A549 (cell line): ENCODE results near the gene ATXN7L1. TPM values are rescaled to one million over a fixed set of nuclear protein-coding genes. Genes with fewer than 3 reads are reported as not detected.

ENCODE experiments used
- ATAC-seq, 2 experiments: fragments of 200-7000 bp in 1 of 2; fragments of >200 bp in 1 of 2; cut with Nextera tagmentation in 1 of 2; cut with Tn5 transposase in 1 of 2; 3 replicates each; pipeline versions ENCODE4 v1.8.0 to v1.9.1; 2018 to 2020; ENCODE audit warnings: mild to moderate bottlenecking in 1 of 2, moderate library complexity in 1 of 2
- CTCF ChIA-PET: fragments of 300-600 bp; sonication (Branson Sonifier 250); formaldehyde crosslinking; extraction: SDS; loops from one replicate; lab custom pipeline; 2021; ENCODE audit warnings: antibody characterized with exemption, inconsistent platforms; lab: Yijun Ruan, JAX
- POLR2A ChIA-PET: fragments of 350-600 bp; formaldehyde crosslinking; extraction: SDS; loops from one replicate; lab custom pipeline; 2021; ENCODE audit warnings: antibody characterized with exemption, inconsistent platforms; lab: Yijun Ruan, JAX
- DNase-seq, 2 experiments: peaks; one replicate each; pipeline versions ENCODE4 v3.0.0 to v3.0.0-alpha.2; 2011 to 2016; ENCODE audit warnings: low read depth in 1 of 2, low spot score in 1 of 2
- FAIRE-seq: peaks from 2 replicates; lab custom pipeline; 2011; peaks lifted over from hg19 to GRCh38; lab: Jason Lieb, UNC
- H3K27ac ChIP-seq, 2 experiments: fragments of >200 bp; sonication (Bioruptor Twin); formaldehyde crosslinking; 3 replicates each; pipeline ENCODE4 v1.5.1; 2016 to 2017
- H3K4me1 ChIP-seq: fragments of >200 bp; sonication (Bioruptor Twin); formaldehyde crosslinking; 3 replicates; pipeline ENCODE4 v1.6.1; 2016
- H3K4me2 ChIP-seq: fragments of >200 bp; sonication (Bioruptor Twin); formaldehyde crosslinking; 3 replicates; pipeline ENCODE4 v1.6.1; 2016
- H3K4me3 ChIP-seq: fragments of >200 bp; sonication (Bioruptor Twin); formaldehyde crosslinking; 3 replicates; pipeline ENCODE4 v1.5.1; 2016
- H3K9me3 ChIP-seq: fragments of >200 bp; sonication (Bioruptor Twin); formaldehyde crosslinking; 3 replicates; pipeline ENCODE4 v1.6.1; 2016
- CBX8 ChIP-seq: fragments of 200-600 bp; sonication (generic); IDR thresholded peaks from 2 replicates; pipeline ENCODE4 v1.6.1; 2016
- CEBPB ChIP-seq, 2 experiments: fragments of >200 bp in 1 of 2; sonication (Bioruptor Twin) in 1 of 2; formaldehyde crosslinking in 1 of 2; IDR thresholded peaks; 2 replicates each; pipeline ENCODE4 v1.6.1; 2012 to 2016
- CHD4 ChIP-seq: fragments of 200-600 bp; sonication (generic); IDR thresholded peaks from 2 replicates; pipeline ENCODE4 v1.6.1; 2016; ENCODE audit warnings: antibody characterized with exemption, mild to moderate bottlenecking, borderline replicate concordance
- FOSL2 ChIP-seq, 2 experiments: fragments of 450-650 bp in 1 of 2; fragments of >200 bp in 1 of 2; sonication (Bioruptor Twin) in 1 of 2; formaldehyde crosslinking; IDR thresholded peaks; 2 replicates each; pipeline versions ENCODE4 v1.5.0 to v1.6.1; 2016 to 2020; ENCODE audit warnings: mild to moderate bottlenecking in 1 of 2, moderate library complexity in 1 of 2
- FOXS1 ChIP-seq: fragments of 250-450 bp; sonication (Bioruptor Pico); IDR thresholded peaks from 2 replicates; pipeline ENCODE4 v1.5.0; 2020; ENCODE audit warnings: mild to moderate bottlenecking, moderate library complexity
- GATA3 ChIP-seq: IDR thresholded peaks from 2 replicates; pipeline ENCODE4 v1.6.1; 2012; ENCODE audit warnings: borderline replicate concordance
- JUN ChIP-seq, 2 experiments: fragments of >200 bp; sonication (Bioruptor Twin); formaldehyde crosslinking; IDR thresholded peaks; 2 replicates in 1 of 2; 3 replicates in 1 of 2; pipeline ENCODE4 v1.6.1; 2016 to 2017
- MAFK ChIP-seq: fragments of 450-650 bp; IDR thresholded peaks from 2 replicates; pipeline ENCODE4 v1.6.1; 2014; ENCODE audit not compliant: partially characterized antibody
- MAX ChIP-seq: IDR thresholded peaks from 2 replicates; pipeline ENCODE4 v1.6.1; 2012
- NFE2L2 ChIP-seq: fragments of 150-350 bp; conservative IDR thresholded peaks from 2 replicates; pipeline ENCODE4 v1.6.1; 2014; ENCODE audit warnings: low read length
- RAD21 ChIP-seq, 2 experiments: fragments of >200 bp in 1 of 2; sonication (Bioruptor Twin) in 1 of 2; formaldehyde crosslinking in 1 of 2; IDR thresholded peaks in 1 of 2; conservative IDR thresholded peaks in 1 of 2; 2 replicates in 1 of 2; 3 replicates in 1 of 2; pipeline ENCODE4 v1.6.1; 2012 to 2018; ENCODE audit warnings: inconsistent platforms in 1 of 2
- RCOR1 ChIP-seq: fragments of 150-350 bp; IDR thresholded peaks from 2 replicates; pipeline ENCODE4 v1.6.1; 2014; ENCODE audit warnings: antibody characterized with exemption, low read length, low read depth
- RNF2 ChIP-seq: fragments of 200-600 bp; sonication (generic); IDR thresholded peaks from 2 replicates; pipeline ENCODE4 v1.6.1; 2016; ENCODE audit warnings: low read depth, mild to moderate bottlenecking, antibody characterized with exemption, moderate library complexity, borderline replicate concordance
- SREBF2 ChIP-seq: fragments of 450-650 bp; IDR thresholded peaks from 2 replicates; pipeline ENCODE4 v1.6.1; 2014; ENCODE audit warnings: mild to moderate bottlenecking, moderate library complexity
- USF2 ChIP-seq: fragments of 450-650 bp; IDR thresholded peaks from 2 replicates; pipeline ENCODE4 v1.6.1; 2014; ENCODE audit warnings: antibody characterized with exemption
- ZFP36 ChIP-seq: fragments of 450-650 bp; IDR thresholded peaks from 2 replicates; pipeline ENCODE4 v1.6.1; 2014; ENCODE audit warnings: borderline replicate concordance; ENCODE audit not compliant: partially characterized antibody
- ZNF302 ChIP-seq: fragments of 250-450 bp; sonication (Bioruptor Pico); IDR thresholded peaks from 2 replicates; pipeline ENCODE4 v1.9.0; 2021; ENCODE audit warnings: inconsistent platforms, mild to moderate bottlenecking, moderate library complexity
- ZSCAN20 ChIP-seq: fragments of 250-450 bp; sonication (Bioruptor Pico); IDR thresholded peaks from 2 replicates; pipeline ENCODE4 v1.8.0; 2022; ENCODE audit warnings: mild to moderate bottlenecking, moderate library complexity
- WGBS: methylation state at CpG from one replicate; pipeline ENCODE4 v1.1.6; 2017; ENCODE audit errors: missing lambda C conversion rate; 5-methylcytosine and 5-hydroxymethylcytosine counted together
- polyA plus RNA-seq, 4 experiments: library from polyadenylated mRNA; depleted of rRNA in 3 of 4; stranded (reverse); fragments of >200 nt; fragmentation: RNase III in 1 of 4; extraction: RNeasy Plus Mini Kit Qiagen cat#74134 plus additional on column Dnase treatment in 1 of 4; gene quantifications; 2 replicates in 3 of 4; 3 replicates in 1 of 4; pipeline ENCODE4 v1.2.3, GENCODE V29; 2011 to 2017

Gene ATXN7L1
- polyA plus RNA-seq, 2 of the 4 experiments (the other 2 are of a cell fraction) = 4.5 to 5.7 TPM

- Histone ChIP-seq H3K9me3 (no peaks in the 10 kb centered on the region), H3K4me2 (no peak overlapping the region), H3K4me1 (peaks cover 43% of the 10 kb centered on the region), H3K27ac (no peak overlapping the region), H3K4me3 (no peak overlapping the region)
- POLR2A ChIA-PET = no interaction called here
- no peak for TF ChIP-seq RCOR1
- no peak for TF ChIP-seq CHD4
- no peak for TF ChIP-seq MAX
- TF ChIP-seq CBX8 = no peak
- TF ChIP-seq RAD21 (conservative IDR thresholded peaks at IDR 0.05 in 1 of 2, IDR thresholded peaks at IDR 0.05 in 1 of 2) = no peak
- TF ChIP-seq ZNF302 = no peak
- TF ChIP-seq JUN (IDR thresholded peaks at IDR 0.05) = no peak
- TF ChIP-seq USF2 = no peak
- no peak for TF ChIP-seq SREBF2
- no peak for TF ChIP-seq CEBPB (IDR thresholded peaks at IDR 0.05)
- WGBS = 94% methylated on average over 2 of the region's 2 CpGs
- CTCF ChIA-PET = interaction anchor here (1.1 to 13.7 kb wide), 19 partner anchors 8 to 504 kb away, joined by 3 to 127 read pairs (median 8); no protein-coding TSS in a partner anchor
- ATAC-seq (no peak), DNase-seq (no peak), FAIRE-seq (no peak)
Measured at GRCh38 chr7:105651798-105652197, 224.6 kb downstream of the ATXN7L1 start.

- peak overlapping the region; percentile 78 for H3K4me2 ChIP-seq
- DNase-seq (no peak), ATAC-seq (no peak), FAIRE-seq (no peak)
- no peak overlapping the region for H3K4me3 ChIP-seq
- ChIA-PET POLR2A (no interaction called here), CTCF (interaction anchor here (0.8 to 13.7 kb wide), 6 partner anchors 12 to 503 kb away, joined by 3 to 127 read pairs (median 4); no protein-coding TSS in a partner anchor)
- H3K4me1 ChIP-seq = peaks cover 43% of the 10 kb centered on the region
- TF ChIP-seq NFE2L2 (no peak), ZSCAN20 (no peak), RNF2 (no peak), ZFP36 (no peak), RCOR1 (no peak), FOXS1 (CRISPR knock-in tag) (no peak)
- H3K27ac ChIP-seq = peak overlapping the region; percentile 84 to 85
- 97% methylated on average over 2 of the region's 2 CpGs for WGBS
- no peaks in the 10 kb centered on the region for H3K9me3 ChIP-seq
Measured at GRCh38 chr7:105650382-105650970, 225.9 kb downstream of the ATXN7L1 start.

- CTCF ChIA-PET = interaction anchor here (0.8 to 13.7 kb wide), 7 partner anchors 11 to 504 kb away, joined by 3 to 127 read pairs (median 4); no protein-coding TSS in a partner anchor
- peak in 1 of 2 experiments; percentile 32; a peak in 3 of 6 replicates for ATAC-seq
- WGBS = 49% methylated on average over 4 of the region's 4 CpGs
Measured at GRCh38 chr7:105649727-105650381, 226.5 kb downstream of the ATXN7L1 start.

More at GRCh38 chr7:105649727-105650381, 226.5 kb downstream of the ATXN7L1 start:
- POLR2A ChIA-PET = no interaction called here
- Histone ChIP-seq H3K4me1 (peaks cover 43% of the 10 kb centered on the region), H3K4me3 (0 out of 3 replicates have a peak overlapping the region, but pooled peaks have one; percentile 21), H3K27ac (peak overlapping the region; percentile 84 to 85), H3K9me3 (no peaks in the 10 kb centered on the region), H3K4me2 (peak overlapping the region; percentile 78)
- FAIRE-seq (no peak), DNase-seq (peak in 1 of 2 experiments; percentile 26)
- TF ChIP-seq GATA3 = no peak
- peak; percentile 25 for TF ChIP-seq MAFK
- no peak for TF ChIP-seq FOSL2 (IDR thresholded peaks at IDR 0.05)
- 0 out of 2 replicates have a peak, but pooled peaks have one; percentile 16 for TF ChIP-seq FOSL2 (CRISPR knock-in tag; IDR thresholded peaks at IDR 0.05)
